K562 (cell line): ENCODE results near the gene DPH1. TPM values are rescaled to one million over a fixed set of nuclear protein-coding genes. Genes with fewer than 3 reads are reported as not detected.

Experiments
- ARHGAP35 ChIP-seq: fragments of 450-650 bp; IDR thresholded peaks from 2 replicates; pipeline ENCODE4 v1.6.1; 2018; ENCODE audit not compliant: partially characterized antibody
- ATF7 ChIP-seq: fragments of 450-650 bp; IDR thresholded peaks from 2 replicates; pipeline ENCODE4 v1.7.1; 2014; ENCODE audit warnings: mild to moderate bottlenecking, moderate library complexity
- CBX5 ChIP-seq: IDR thresholded peaks from 2 replicates; pipeline ENCODE4 v1.6.1; 2014; ENCODE audit warnings: low read depth, borderline replicate concordance
- CLOCK ChIP-seq: fragments of 250-450 bp; sonication (Bioruptor Pico); IDR thresholded peaks from 2 replicates; pipeline ENCODE4 v1.4.0; 2020; ENCODE audit warnings: mild to moderate bottlenecking, moderate library complexity, borderline replicate concordance
- CREM ChIP-seq: IDR thresholded peaks from 2 replicates; pipeline ENCODE4 v1.6.1; 2014; ENCODE audit warnings: antibody characterized with exemption, low read depth
- CUX1 ChIP-seq: fragments of 200-800 bp; sonication (Bioruptor generic); IDR thresholded peaks from 2 replicates; pipeline ENCODE4 v1.6.1; 2016; ENCODE audit warnings: missing genetic modification characterization, missing compliant biosample characterization
- DDX20 ChIP-seq: fragments of 450-650 bp; IDR thresholded peaks from 2 replicates; pipeline ENCODE4 v1.6.1; 2016; ENCODE audit warnings: missing genetic modification characterization, low read depth, mild to moderate bottlenecking, missing compliant biosample characterization, moderate library complexity
- DPF2 ChIP-seq: fragments of 450-650 bp; IDR thresholded peaks from 2 replicates; pipeline ENCODE4 v1.6.1; 2016
- E2F5 ChIP-seq: sonication (generic); formaldehyde crosslinking; IDR thresholded peaks from 2 replicates; pipeline ENCODE4 v1.8.0; 2022; ENCODE audit warnings: mild to moderate bottlenecking, missing genetic modification reagents
- HBP1 ChIP-seq: fragments of 450-650 bp; formaldehyde crosslinking; IDR thresholded peaks from 2 replicates; pipeline ENCODE4 v1.4.0; 2022; ENCODE audit warnings: missing genetic modification characterization
- KDM2B ChIP-seq: fragments of 250-450 bp; sonication (Bioruptor Pico); IDR thresholded peaks from 2 replicates; pipeline ENCODE4 v1.8.0; 2021; ENCODE audit warnings: mild to moderate bottlenecking, moderate library complexity
- NFATC3 ChIP-seq: fragments of 450-650 bp; IDR thresholded peaks from 2 replicates; pipeline ENCODE4 v1.6.1; 2017; ENCODE audit warnings: mild to moderate bottlenecking
- PCBP1 ChIP-seq: fragments of 200-400 bp; formaldehyde crosslinking; IDR thresholded peaks from 2 replicates; pipeline ENCODE4 v1.6.1; 2018; ENCODE audit warnings: mild to moderate bottlenecking, low read depth, low read length; ENCODE audit not compliant: poor library complexity, severe bottlenecking
- PRMT5 ChIP-seq: sonication (generic); formaldehyde crosslinking; IDR thresholded peaks from 2 replicates; pipeline ENCODE4 v1.5.0; 2020; ENCODE audit warnings: missing genetic modification reagents
- SMAD4 ChIP-seq: fragments of 250-450 bp; sonication (Bioruptor Pico); conservative IDR thresholded peaks from 2 replicates; pipeline ENCODE4 v1.8.0; 2021; ENCODE audit warnings: inconsistent platforms, mild to moderate bottlenecking, moderate library complexity
- SMARCC2 ChIP-seq: fragments of 450-650 bp; IDR thresholded peaks from 2 replicates; pipeline ENCODE4 v1.6.1; 2017; ENCODE audit warnings: antibody characterized with exemption, moderate library complexity, mild to moderate bottlenecking, low read depth
- SP1 ChIP-seq: sonication (generic); formaldehyde crosslinking; IDR thresholded peaks from 2 replicates; pipeline ENCODE4 v1.8.1; 2022; ENCODE audit warnings: mild to moderate bottlenecking, missing genetic modification reagents
- ZNF174 ChIP-seq: fragments of 250-450 bp; sonication (Bioruptor Pico); IDR thresholded peaks from 2 replicates; pipeline ENCODE4 v1.4.0; 2020; ENCODE audit warnings: mild to moderate bottlenecking
- ZNF444 ChIP-seq: fragments of 250-450 bp; sonication (Bioruptor Pico); IDR thresholded peaks from 2 replicates; pipeline ENCODE4 v1.4.0; 2020; ENCODE audit warnings: mild to moderate bottlenecking, moderate library complexity
- polyA plus RNA-seq, 8 experiments: library from polyadenylated mRNA; depleted of rRNA in 4 of 8; stranded (reverse) in 5 of 8; unstranded in 3 of 8; fragments of >200 nt; fragmentation: Nextera tagmentation in 2 of 8; fragmentation: Illumina TruSeq in 1 of 8; extraction: Ambion mirVana in 2 of 8; extraction: Trizol in 1 of 8; gene quantifications; 2 replicates each; pipeline versions ENCODE4 v1.2.1 to v1.2.3, GENCODE V29; 2011 to 2014; ENCODE audit warnings: inconsistent platforms in 1 of 8, missing spikeins in 1 of 8
- total RNA-seq, 7 experiments: library from RNA; depleted of rRNA in 6 of 7; stranded (reverse); fragments of >200 nt in 6 of 7; fragmentation: Illumina TruSeq in 2 of 7; extraction: Trizol in 2 of 7; gene quantifications; 2 replicates each; pipeline versions ENCODE4 v1.2.1 to v1.2.3, GENCODE V29; 2011 to 2021; ENCODE audit warnings: low replicate concordance in 1 of 7

Gene DPH1
- total and polyA plus RNA-seq, 9 of the 15 experiments (the other 6 are each of a cell fraction or from before 2014, with no cell fraction given): 0.42 to 40.6 (median 20.2) TPM

GRCh38 chr17:2029911-2030778, at the start of gene DPH1 (continued):
- TF ChIP-seq CLOCK (CRISPR knock-in tag) (no peak), ARHGAP35 (no peak), DPF2 (no peak), CREM (peak; percentile 62), HBP1 (CRISPR knock-in tag) (no peak), CUX1 (no peak), SMAD4 (CRISPR knock-in tag) (no peak), CBX5 (no peak), PCBP1 (no peak), PRMT5 (CRISPR knock-in tag) (no peak), ATF7 (peak; percentile 54), SP1 (peak; percentile 97), NFATC3 (no peak), ZNF444 (no peak), SMARCC2 (no peak), KDM2B (no peak), E2F5 (CRISPR knock-in tag) (no peak), DDX20 (tag) (no peak), ZNF174 (CRISPR knock-in tag) (no peak)
